ENCODE measurements around the gene TMX4. TPM values are rescaled to one million over a fixed set of nuclear protein-coding genes. Genes with fewer than 3 reads are reported as not detected.
A peak's percentile ranks its signal among the peaks of the same experiment; 100 is the strongest.

Gene TMX4
- total and polyA plus RNA-seq, 2 donors (not counting 3 experiments of a cell fraction or from before 2014, with no cell fraction given), result 6.5 to 30.3 TPM

- no peaks in the 10 kb centered on the region for H3K27me3 ChIP-seq (ENCODE audit: control insufficient read depth in 2 of 2, insufficient read depth in 2 of 2, low read length in 2 of 2)
- no peaks in the 10 kb centered on the region for H3K9me1 ChIP-seq (replicated peaks; ENCODE audit: control insufficient read depth, extremely low read depth, insufficient read depth, low read length)
- no peaks in the 10 kb centered on the region for H3K9me3 ChIP-seq (replicated peaks; ENCODE audit: control insufficient read depth, insufficient read depth, low read length)
- POLR2A ChIA-PET, result no interaction called here
- H2AFZ ChIP-seq (ENCODE audit: low read depth, low read length), result no peak overlapping the region
- H4K20me1 ChIP-seq (replicated peaks; ENCODE audit: control insufficient read depth, extremely low read depth, insufficient read depth, low read length), result no peaks in the 10 kb centered on the region
- H3K27ac ChIP-seq (ENCODE audit: insufficient read depth, low read depth, low read length), result no peak overlapping the region
- intact Hi-C loops (cut with micrococcal nuclease) (loop anchor here (5.0 to 10.0 kb wide), 2 partner anchors 193 to 445 kb away; partner anchors contain the start of gene PLCB1), dilution Hi-C loops (cut with MboI; ENCODE audit: extremely low pct_ligation_motif_present, low sequenced_read_pairs) (no loop called here)
- CTCF ChIA-PET, result interaction anchor here (6.3 kb wide), 1 partner anchor 781 kb away, joined by 531 read pairs; no protein-coding TSS in a partner anchor
- peak; percentile 59 for FAIRE-seq
- no peaks in the 10 kb centered on the region for H3K36me3 ChIP-seq (ENCODE audit: control insufficient read depth in 2 of 2, extremely low read depth in 1 of 2, insufficient read depth in 2 of 2, low read length in 2 of 2)
- no peak overlapping the region for H3K4me3 ChIP-seq (replicated peaks in 1 of 3; ENCODE audit: insufficient read depth in 1 of 3, low read depth in 1 of 3, low read length in 3 of 3)
- peak; percentile 50 for DNase-seq (ENCODE audit: low read depth, low spot score)
- peaks cover 10% of the 10 kb centered on the region for H3K4me1 ChIP-seq (ENCODE audit: control insufficient read depth, extremely low read depth, insufficient read depth, low read length)
- BruUV-seq (replicated peaks), result no TSS peak
- H3K79me2 ChIP-seq (ENCODE audit: control insufficient read depth, insufficient read depth, low read length), result no peaks in the 10 kb centered on the region
- TF ChIP-seq GATA2 (IDR thresholded peaks at IDR 0.05; ENCODE audit: insufficient read depth, insufficient read length, low read depth, low read length), result peak; percentile 33
- no peak for TF ChIP-seq POLR2AphosphoS5 (IDR thresholded peaks at IDR 0.05; ENCODE audit: insufficient read depth, low read depth, low read length)
- no peak for TF ChIP-seq JUN (IDR thresholded peaks at IDR 0.05; ENCODE audit: borderline replicate concordance, insufficient read depth, insufficient read length, low read depth)
- peak overlapping the region; percentile 40 for H3K4me2 ChIP-seq (ENCODE audit: insufficient read depth, low read length)
- H3K9ac ChIP-seq (replicated peaks; ENCODE audit: extremely low read depth, insufficient read depth, low read length), result no peak overlapping the region
Measured at GRCh38 chr20:7939663-7940062, 79.9 kb downstream of the TMX4 start.

DNA sequence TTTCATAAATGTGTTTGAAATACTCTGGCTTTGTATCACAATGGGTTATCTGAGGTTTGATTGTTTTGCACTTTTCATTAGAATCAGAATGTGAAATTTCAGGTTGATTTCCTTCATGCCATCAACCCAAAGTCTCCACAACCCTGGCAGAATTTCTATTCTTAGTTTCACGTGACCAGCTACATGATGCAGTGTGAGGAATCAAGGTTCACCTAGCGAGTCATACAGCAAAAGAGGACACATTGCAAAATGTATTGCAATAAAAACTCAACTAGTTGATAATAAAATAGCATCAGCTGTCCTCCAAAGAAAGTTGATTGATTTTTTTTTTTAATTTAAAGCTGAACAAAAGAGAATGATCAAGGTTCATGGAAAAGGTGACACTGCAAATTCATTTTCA, 81.5 kb downstream of the TMX4 start:
- no peak overlapping the region for H3K4me3 ChIP-seq (replicated peaks in 1 of 3; ENCODE audit: insufficient read depth in 1 of 3, low read depth in 1 of 3, low read length in 3 of 3)
- no peaks in the 10 kb centered on the region for H4K20me1 ChIP-seq (replicated peaks; ENCODE audit: control insufficient read depth, extremely low read depth, insufficient read depth, low read length)
- no TSS peak for BruUV-seq (replicated peaks)
- TF ChIP-seq EZH2 (IDR thresholded peaks at IDR 0.05; ENCODE audit: borderline replicate concordance, low read depth, low read length, severe bottlenecking) (no peak), GATA2 (IDR thresholded peaks at IDR 0.05; ENCODE audit: insufficient read depth, insufficient read length, low read depth, low read length) (no peak)
- intact Hi-C loops (cut with micrococcal nuclease) (loop anchor here (5.0 to 10.0 kb wide), 2 partner anchors 194 to 447 kb away; partner anchors contain the start of gene PLCB1), dilution Hi-C loops (cut with MboI; ENCODE audit: extremely low pct_ligation_motif_present, low sequenced_read_pairs) (no loop called here)
- H3K9me1 ChIP-seq (replicated peaks; ENCODE audit: control insufficient read depth, extremely low read depth, insufficient read depth, low read length), result no peaks in the 10 kb centered on the region
- H3K36me3 ChIP-seq (ENCODE audit: control insufficient read depth in 2 of 2, extremely low read depth in 1 of 2, insufficient read depth in 2 of 2, low read length in 2 of 2), result no peaks in the 10 kb centered on the region
- ChIA-PET POLR2A (no interaction called here), CTCF (interaction anchor here (0.9 to 6.3 kb wide), 4 partner anchors 51 to 791 kb away, joined by 3 to 531 read pairs (median 42); no protein-coding TSS in a partner anchor)
- no peaks in the 10 kb centered on the region for H3K9me3 ChIP-seq (replicated peaks; ENCODE audit: control insufficient read depth, insufficient read depth, low read length)
- no peaks in the 10 kb centered on the region for H3K79me2 ChIP-seq (ENCODE audit: control insufficient read depth, insufficient read depth, low read length)
- H3K27ac ChIP-seq (ENCODE audit: insufficient read depth, low read depth, low read length), result no peak overlapping the region
- no peak overlapping the region for H2AFZ ChIP-seq (ENCODE audit: low read depth, low read length)
- no peak overlapping the region for H3K9ac ChIP-seq (replicated peaks; ENCODE audit: extremely low read depth, insufficient read depth, low read length)
- peaks cover 10% of the 10 kb centered on the region for H3K4me1 ChIP-seq (ENCODE audit: control insufficient read depth, extremely low read depth, insufficient read depth, low read length)
- no peak overlapping the region for H3K4me2 ChIP-seq (ENCODE audit: insufficient read depth, low read length)
- FAIRE-seq (no peak), DNase-seq (ENCODE audit: low read depth, low spot score) (no peak)
- no peaks in the 10 kb centered on the region for H3K27me3 ChIP-seq (ENCODE audit: control insufficient read depth in 2 of 2, insufficient read depth in 2 of 2, low read length in 2 of 2)

Measured in endothelial cell of umbilical vein (primary cell).